PC-3 (cell line): Measurements from ENCODE around the gene SLC47A2. TPM values are rescaled to one million over a fixed set of nuclear protein-coding genes. Genes with fewer than 3 reads are reported as not detected.

ENCODE experiments used
- ATAC-seq: fragments of 200-7000 bp; cut with Tn5 transposase; 2 replicates; pipeline ENCODE4 v1.9.1; 2020; ENCODE audit warnings: mild to moderate bottlenecking, moderate library complexity
- BruUV-seq: library from RNA; stranded (reverse); fragments of 400-500 nt; replicated peaks from 2 replicates; lab custom pipeline; 2021; lab: Mats Ljungman, UMichigan
- CTCF ChIA-PET: fragments of 300-600 bp; sonication (Branson Sonifier 250); formaldehyde crosslinking; loops from one replicate; lab custom pipeline; 2022; ENCODE audit warnings: antibody characterized with exemption; lab: Charles Lee
- POLR2A ChIA-PET: fragments of 300-600 bp; sonication (Branson Sonifier 250); formaldehyde crosslinking; loops from one replicate; lab custom pipeline; 2022; ENCODE audit warnings: antibody characterized with exemption; ENCODE audit not compliant: unreplicated experiment; lab: Charles Lee
- DNase-seq: peaks from one replicate; pipeline ENCODE4 v3.0.0-alpha.2; 2015
- H2AFZ ChIP-seq: fragments of 300-600 bp; sonication (generic); 2 replicates; pipeline ENCODE4 v1.6.0; 2016; ENCODE audit warnings: antibody characterized with exemption, low read length
- H3F3A ChIP-seq: fragments of 300-600 bp; sonication (generic); one replicate; pipeline ENCODE4 v1.6.0; 2017; ENCODE audit warnings: antibody characterized with exemption, low read length, control low read depth, mild to moderate bottlenecking; ENCODE audit not compliant: unreplicated experiment
- H3K27ac ChIP-seq: fragments of 300-600 bp; sonication (generic); 2 replicates; pipeline ENCODE4 v1.5.1; 2016; ENCODE audit warnings: mild to moderate bottlenecking, low read length
- H3K27me3 ChIP-seq: fragments of 300-600 bp; sonication (generic); 2 replicates; pipeline ENCODE4 v1.6.1; 2016; ENCODE audit warnings: low read length, mixed read lengths
- H3K36me3 ChIP-seq: fragments of 300-600 bp; sonication (generic); 2 replicates; pipeline ENCODE4 v1.6.1; 2016; ENCODE audit warnings: low read depth, mixed run types, low read length, mixed read lengths
- H3K4me1 ChIP-seq: fragments of 300-600 bp; sonication (generic); 2 replicates; pipeline ENCODE4 v1.5.1; 2016; ENCODE audit warnings: low read length; ENCODE audit not compliant: insufficient read depth
- H3K4me2 ChIP-seq: fragments of 300-600 bp; sonication (generic); 2 replicates; pipeline ENCODE4 v1.6.0; 2016; ENCODE audit warnings: low read length
- H3K4me3 ChIP-seq: fragments of 300-600 bp; sonication (generic); 2 replicates; pipeline ENCODE4 v1.5.1; 2016; ENCODE audit warnings: mild to moderate bottlenecking, low read length, mixed read lengths
- H3K79me2 ChIP-seq: fragments of 300-600 bp; sonication (generic); 2 replicates; pipeline ENCODE4 v1.6.1; 2017; ENCODE audit warnings: low read length, mixed read lengths
- H3K9ac ChIP-seq: fragments of 300-600 bp; sonication (generic); 2 replicates; pipeline ENCODE4 v1.6.0; 2016; ENCODE audit warnings: mild to moderate bottlenecking, low read length
- H3K9me2 ChIP-seq: fragments of 300-600 bp; sonication (generic); replicated peaks from 2 replicates; pipeline ENCODE4 v1.6.1; 2016; ENCODE audit warnings: mixed run types, low read length, mixed read lengths
- H3K9me3 ChIP-seq: fragments of 300-600 bp; sonication (generic); 2 replicates; pipeline ENCODE4 v1.6.1; 2016; ENCODE audit warnings: low read length, mixed read lengths
- H4K20me1 ChIP-seq: fragments of 300-600 bp; sonication (generic); 2 replicates; pipeline ENCODE4 v1.6.1; 2016; ENCODE audit warnings: low read length, mixed read lengths
- EZH2 ChIP-seq: fragments of 300-600 bp; sonication (generic); IDR thresholded peaks from one replicate; pipeline ENCODE4 v1.6.1; 2017; ENCODE audit warnings: antibody characterized with exemption, mild to moderate bottlenecking, low read length; ENCODE audit not compliant: unreplicated experiment
- EZH2phosphoT487 ChIP-seq: fragments of 300-600 bp; sonication (generic); IDR thresholded peaks from 2 replicates; pipeline ENCODE4 v1.6.1; 2018; ENCODE audit warnings: mild to moderate bottlenecking, antibody characterized with exemption, low read length, borderline replicate concordance
- intact Hi-C: fragments of 100-400 bp; cut with micrococcal nuclease; formaldehyde crosslinking; loops from 2 replicates; pipeline ENCODE4 v1.9.0; 2023
- total RNA-seq: library from RNA; depleted of rRNA; stranded (reverse); fragments of >200 nt; gene quantifications from 2 replicates; pipeline ENCODE4 v1.2.3, GENCODE V29; 2014
- TF ChIP-seq, protein P1 (sequence below): fragments of 300-600 bp; sonication (generic); conservative IDR thresholded peaks from 2 replicates; pipeline ENCODE4 v1.5.1; 2017; ENCODE audit warnings: antibody characterized with exemption, low read depth, mild to moderate bottlenecking, low read length

Gene SLC47A2
- total RNA-seq, 1 experiment from 2014 or later, result not detected

DNA sequence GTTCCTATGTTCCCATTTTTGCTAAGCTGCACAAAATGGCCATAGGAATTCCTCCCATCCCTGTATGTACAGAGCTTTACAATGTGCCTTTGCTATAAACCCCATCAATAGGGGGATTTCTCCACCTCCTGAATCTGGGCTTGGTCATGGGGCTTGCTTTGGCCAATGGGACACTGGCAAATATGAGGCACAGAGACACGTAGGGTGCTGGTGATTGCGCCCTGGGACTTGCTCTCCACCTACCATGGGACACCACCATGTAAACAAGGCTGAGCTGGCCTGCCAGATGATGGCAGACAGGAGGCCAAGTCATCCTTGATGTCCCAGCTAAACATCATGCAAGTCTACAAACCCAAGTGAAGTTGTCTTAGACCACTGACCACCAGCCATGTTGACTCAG, 47.0 kb upstream of the SLC47A2 start:
- intact Hi-C loops, result loop anchor here (10.0 kb wide), 1 partner anchor 399 kb away; the partner anchor contains the start of gene B9D1
- Histone ChIP-seq H3K27ac (no peak overlapping the region), H2AFZ (no peak overlapping the region), H3K4me1 (no peaks in the 10 kb centered on the region), H3K79me2 (no peaks in the 10 kb centered on the region), H3K9me3 (no peaks in the 10 kb centered on the region), H4K20me1 (no peaks in the 10 kb centered on the region), H3K36me3 (no peaks in the 10 kb centered on the region), H3K4me2 (no peak overlapping the region), H3K9ac (no peak overlapping the region), H3K4me3 (no peak overlapping the region), H3K9me2 (no peaks in the 10 kb centered on the region), H3F3A (no peaks in the 10 kb centered on the region), H3K27me3 (no peaks in the 10 kb centered on the region)
- no TSS peak for BruUV-seq
- ChIA-PET POLR2A (no interaction called here), CTCF (interaction anchor here (0.6 to 1.3 kb wide), 3 partner anchors 110 to 251 kb away, joined by 3 to 4 read pairs (median 3); partner anchors contain the start of gene ALDH3A2)
- no peak for TF ChIP-seq EZH2phosphoT487
- TF ChIP-seq, protein P1, sequence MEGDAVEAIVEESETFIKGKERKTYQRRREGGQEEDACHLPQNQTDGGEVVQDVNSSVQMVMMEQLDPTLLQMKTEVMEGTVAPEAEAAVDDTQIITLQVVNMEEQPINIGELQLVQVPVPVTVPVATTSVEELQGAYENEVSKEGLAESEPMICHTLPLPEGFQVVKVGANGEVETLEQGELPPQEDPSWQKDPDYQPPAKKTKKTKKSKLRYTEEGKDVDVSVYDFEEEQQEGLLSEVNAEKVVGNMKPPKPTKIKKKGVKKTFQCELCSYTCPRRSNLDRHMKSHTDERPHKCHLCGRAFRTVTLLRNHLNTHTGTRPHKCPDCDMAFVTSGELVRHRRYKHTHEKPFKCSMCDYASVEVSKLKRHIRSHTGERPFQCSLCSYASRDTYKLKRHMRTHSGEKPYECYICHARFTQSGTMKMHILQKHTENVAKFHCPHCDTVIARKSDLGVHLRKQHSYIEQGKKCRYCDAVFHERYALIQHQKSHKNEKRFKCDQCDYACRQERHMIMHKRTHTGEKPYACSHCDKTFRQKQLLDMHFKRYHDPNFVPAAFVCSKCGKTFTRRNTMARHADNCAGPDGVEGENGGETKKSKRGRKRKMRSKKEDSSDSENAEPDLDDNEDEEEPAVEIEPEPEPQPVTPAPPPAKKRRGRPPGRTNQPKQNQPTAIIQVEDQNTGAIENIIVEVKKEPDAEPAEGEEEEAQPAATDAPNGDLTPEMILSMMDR, result no peak
- TF ChIP-seq EZH2, result no peak
- DNase-seq, result no peak
- no peak for ATAC-seq

GRCh38 chr17:19762515-19762961, 46.2 kb upstream of the SLC47A2 start:
- no peak overlapping the region for H3K4me2 ChIP-seq
- no peak overlapping the region for H3K27ac ChIP-seq
- H2AFZ ChIP-seq, result peak overlapping the region; percentile 33
- ChIA-PET CTCF (interaction anchor here (0.5 to 1.3 kb wide), 7 partner anchors 9 to 400 kb away, joined by 3 to 6 read pairs (median 4); partner anchors contain the start of genes ALDH3A2 and B9D1), POLR2A (no interaction called here)
- no peak overlapping the region for H3K4me3 ChIP-seq
- H3K27me3 ChIP-seq, result no peaks in the 10 kb centered on the region
- no peaks in the 10 kb centered on the region for H3F3A ChIP-seq
- TF ChIP-seq, protein P1, result peak; percentile 84
- no peak for TF ChIP-seq EZH2phosphoT487
- no peaks in the 10 kb centered on the region for H3K9me2 ChIP-seq
- H3K9me3 ChIP-seq, result no peaks in the 10 kb centered on the region
- H3K9ac ChIP-seq, result no peak overlapping the region
- H4K20me1 ChIP-seq, result no peaks in the 10 kb centered on the region
- DNase-seq (peak; percentile 75), ATAC-seq (peak; percentile 54)
- intact Hi-C loops, result loop anchor here (10.0 kb wide), 1 partner anchor 398 kb away; the partner anchor contains the start of gene B9D1
- H3K36me3 ChIP-seq, result no peaks in the 10 kb centered on the region
- BruUV-seq, result no TSS peak
- no peaks in the 10 kb centered on the region for H3K79me2 ChIP-seq
- H3K4me1 ChIP-seq, result no peaks in the 10 kb centered on the region

GRCh38 chr17:19760746-19761145, 44.4 kb upstream of the SLC47A2 start:
- POLR2A ChIA-PET, result no interaction called here
- Histone ChIP-seq H3K27me3 (no peaks in the 10 kb centered on the region), H3K9me3 (no peaks in the 10 kb centered on the region), H3K9ac (no peak overlapping the region), H3K4me2 (no peak overlapping the region), H3F3A (no peaks in the 10 kb centered on the region), H3K4me3 (no peak overlapping the region), H3K79me2 (no peaks in the 10 kb centered on the region), H3K27ac (no peak overlapping the region), H2AFZ (no peak overlapping the region), H3K36me3 (no peaks in the 10 kb centered on the region), H3K9me2 (no peaks in the 10 kb centered on the region), H4K20me1 (no peaks in the 10 kb centered on the region), H3K4me1 (no peaks in the 10 kb centered on the region)
- no peak for DNase-seq
- intact Hi-C loops, result loop anchor here (10.0 kb wide), 1 partner anchor 396 kb away; the partner anchor contains the start of gene B9D1
- no TSS peak for BruUV-seq
- ATAC-seq, result no peak
- CTCF ChIA-PET, result no interaction called here
- TF ChIP-seq EZH2phosphoT487, result no peak
- TF ChIP-seq EZH2, result no peak
- TF ChIP-seq, protein P1, result no peak
